GM12878 (cell line): Measurements from ENCODE around the gene CA11. TPM values are rescaled to one million over a fixed set of nuclear protein-coding genes. Genes with fewer than 3 reads are reported as not detected.

Experiments
- CBX5 ChIP-seq: sonication (generic); IDR thresholded peaks from 2 replicates; pipeline ENCODE4 v1.6.1; 2016; ENCODE audit warnings: low read depth, moderate library complexity, mild to moderate bottlenecking, inconsistent platforms
- CEBPB ChIP-seq, 2 experiments: fragments of 150-350 bp in 1 of 2; IDR thresholded peaks; 2 replicates each; pipeline ENCODE4 v1.6.1; 2012 to 2014; ENCODE audit warnings: low read depth in 2 of 2, low read length in 2 of 2, borderline replicate concordance in 1 of 2, inconsistent platforms in 1 of 2
- EP300 ChIP-seq, 2 experiments: fragments of 150-350 bp in 1 of 2; IDR thresholded peaks; 2 replicates each; pipeline ENCODE4 v1.6.1; 2011 to 2012; ENCODE audit warnings: low read depth in 2 of 2, low read length in 2 of 2, borderline replicate concordance in 1 of 2, improper control_type of control experiment in 1 of 2, inconsistent platforms in 1 of 2; ENCODE audit not compliant: control insufficient read depth in 1 of 2
- JUND ChIP-seq: IDR thresholded peaks from 2 replicates; pipeline ENCODE4 v1.6.1; 2012; ENCODE audit warnings: low read depth, mild to moderate bottlenecking, low read length, improper control_type of control experiment, moderate library complexity
- KLF5 ChIP-seq: fragments of 450-650 bp; IDR thresholded peaks from 2 replicates; pipeline ENCODE4 v1.6.1; 2014; ENCODE audit warnings: mild to moderate bottlenecking; ENCODE audit not compliant: partially characterized antibody
- PAX5 ChIP-seq: IDR thresholded peaks from 2 replicates; pipeline ENCODE4 v1.6.1; 2011; ENCODE audit warnings: low read depth, low read length, borderline replicate concordance
- POU2F2 ChIP-seq: IDR thresholded peaks from 3 replicates; pipeline ENCODE4 v1.6.1; 2011; ENCODE audit warnings: low read depth, mild to moderate bottlenecking, low read length, borderline replicate concordance
- RELA ChIP-seq: fragments of 450-650 bp; IDR thresholded peaks from 2 replicates; pipeline ENCODE4 v1.8.0; 2014; ENCODE audit warnings: borderline replicate concordance; ENCODE audit not compliant: partially characterized antibody
- SMARCA5 ChIP-seq: fragments of 450-650 bp; IDR thresholded peaks from 2 replicates; pipeline ENCODE4 v1.6.1; 2017; ENCODE audit warnings: mild to moderate bottlenecking
- SPI1 ChIP-seq: IDR thresholded peaks from 2 replicates; pipeline ENCODE4 v1.6.1; 2011; ENCODE audit warnings: low read depth, mild to moderate bottlenecking, low read length, moderate library complexity, borderline replicate concordance; ENCODE audit not compliant: insufficient read depth
- SRF ChIP-seq, 2 experiments: IDR thresholded peaks; 2 replicates each; pipeline ENCODE4 v1.6.1; 2011; ENCODE audit warnings: low read depth in 2 of 2, low read length in 2 of 2, mild to moderate bottlenecking in 1 of 2, moderate library complexity in 1 of 2
- SUZ12 ChIP-seq: fragments of 200-600 bp; sonication (generic); IDR thresholded peaks from one replicate; pipeline ENCODE4 v1.6.1; 2018; ENCODE audit warnings: antibody characterized with exemption, mild to moderate bottlenecking; ENCODE audit not compliant: unreplicated experiment
- TAF1 ChIP-seq: IDR thresholded peaks from 2 replicates; pipeline ENCODE4 v1.6.1; 2011; ENCODE audit warnings: mild to moderate bottlenecking, low read depth, low read length, borderline replicate concordance
- ZNF207 ChIP-seq: fragments of 450-650 bp; IDR thresholded peaks from 2 replicates; pipeline ENCODE4 v1.6.1; 2014; ENCODE audit warnings: antibody characterized with exemption, mild to moderate bottlenecking, borderline replicate concordance
- polyA plus RNA-seq, 11 experiments: library from polyadenylated mRNA; depleted of rRNA in 4 of 11; unstranded in 6 of 11; stranded (reverse) in 5 of 11; fragments of >200 nt; fragmentation: Nextera tagmentation in 4 of 11; fragmentation: Illumina TruSeq in 1 of 11; extraction: Ambion mirVana in 4 of 11; extraction: Trizol in 1 of 11; gene quantifications; 1 replicate in 1 of 11; 2 replicates in 10 of 11; pipeline versions ENCODE4 v1.2.1 to v1.2.3, GENCODE V29; 2011 to 2016; ENCODE audit warnings: inconsistent platforms in 2 of 11, missing spikeins in 2 of 11, low read depth in 1 of 11
- total RNA-seq, 4 experiments: library from RNA; depleted of rRNA in 3 of 4; stranded (reverse); fragments of >200 nt in 3 of 4; fragmentation: Illumina TruSeq in 1 of 4; extraction: Trizol in 1 of 4; gene quantifications; 2 replicates each; pipeline versions ENCODE4 v1.2.1 to v1.2.3, GENCODE V29; 2013 to 2021
- TF ChIP-seq, protein P1 (sequence below): fragments of 150-350 bp; IDR thresholded peaks from 2 replicates; pipeline ENCODE4 v1.6.1; 2016; ENCODE audit warnings: low read depth, low read length
- TF ChIP-seq, protein P2 (sequence below): IDR thresholded peaks from 2 replicates; pipeline ENCODE4 v1.6.1; 2012; ENCODE audit warnings: low read depth, low read length, improper control_type of control experiment
- TF ChIP-seq, protein P3 (sequence below): fragments of 450-650 bp; IDR thresholded peaks from 2 replicates; pipeline ENCODE4 v1.6.1; 2017; ENCODE audit warnings: mild to moderate bottlenecking, low read depth, inconsistent platforms; ENCODE audit not compliant: poor library complexity, severe bottlenecking

CA11 gene
- total and polyA plus RNA-seq, 10 of the 15 experiments (the other 5 are each of a cell fraction or from before 2014, with no cell fraction given), result 1.7 to 7.5 (median 2.4) TPM

DNA sequence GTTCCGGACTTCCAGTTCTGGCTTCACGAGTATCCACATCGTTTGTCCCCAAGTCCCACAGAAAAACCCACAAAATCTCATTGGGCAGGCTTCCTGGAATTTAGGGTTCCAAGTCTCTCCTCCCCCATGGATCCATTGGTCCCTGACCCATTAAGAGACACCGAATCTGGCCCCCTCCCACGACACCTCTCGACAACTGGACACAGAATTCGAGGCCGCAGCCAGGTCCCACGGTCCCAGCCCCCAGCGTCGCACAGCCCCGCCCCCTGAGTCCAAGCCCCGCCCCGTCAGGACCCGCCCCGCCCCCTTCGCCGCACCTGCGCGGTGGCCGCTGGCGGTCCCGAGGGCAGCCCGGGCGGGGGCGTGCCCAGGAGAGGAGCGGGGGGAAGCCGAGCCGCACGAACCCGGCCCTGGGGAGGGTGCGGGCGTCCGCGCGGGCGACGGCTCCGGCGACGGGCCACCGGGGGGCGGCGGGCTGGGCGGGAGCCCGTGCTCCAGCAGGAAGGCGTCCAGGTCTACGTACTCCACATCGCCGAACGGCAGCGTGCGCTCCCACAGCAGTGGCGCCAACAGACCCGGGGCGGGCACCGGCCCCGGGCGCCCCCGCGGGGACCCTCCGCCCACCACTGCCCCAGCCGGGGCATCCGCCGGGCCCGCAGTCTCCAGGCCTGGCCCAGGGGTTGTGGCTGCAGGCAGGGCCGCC, 10.6 kb downstream of the CA11 start (continued):
- TF ChIP-seq, protein P1, sequence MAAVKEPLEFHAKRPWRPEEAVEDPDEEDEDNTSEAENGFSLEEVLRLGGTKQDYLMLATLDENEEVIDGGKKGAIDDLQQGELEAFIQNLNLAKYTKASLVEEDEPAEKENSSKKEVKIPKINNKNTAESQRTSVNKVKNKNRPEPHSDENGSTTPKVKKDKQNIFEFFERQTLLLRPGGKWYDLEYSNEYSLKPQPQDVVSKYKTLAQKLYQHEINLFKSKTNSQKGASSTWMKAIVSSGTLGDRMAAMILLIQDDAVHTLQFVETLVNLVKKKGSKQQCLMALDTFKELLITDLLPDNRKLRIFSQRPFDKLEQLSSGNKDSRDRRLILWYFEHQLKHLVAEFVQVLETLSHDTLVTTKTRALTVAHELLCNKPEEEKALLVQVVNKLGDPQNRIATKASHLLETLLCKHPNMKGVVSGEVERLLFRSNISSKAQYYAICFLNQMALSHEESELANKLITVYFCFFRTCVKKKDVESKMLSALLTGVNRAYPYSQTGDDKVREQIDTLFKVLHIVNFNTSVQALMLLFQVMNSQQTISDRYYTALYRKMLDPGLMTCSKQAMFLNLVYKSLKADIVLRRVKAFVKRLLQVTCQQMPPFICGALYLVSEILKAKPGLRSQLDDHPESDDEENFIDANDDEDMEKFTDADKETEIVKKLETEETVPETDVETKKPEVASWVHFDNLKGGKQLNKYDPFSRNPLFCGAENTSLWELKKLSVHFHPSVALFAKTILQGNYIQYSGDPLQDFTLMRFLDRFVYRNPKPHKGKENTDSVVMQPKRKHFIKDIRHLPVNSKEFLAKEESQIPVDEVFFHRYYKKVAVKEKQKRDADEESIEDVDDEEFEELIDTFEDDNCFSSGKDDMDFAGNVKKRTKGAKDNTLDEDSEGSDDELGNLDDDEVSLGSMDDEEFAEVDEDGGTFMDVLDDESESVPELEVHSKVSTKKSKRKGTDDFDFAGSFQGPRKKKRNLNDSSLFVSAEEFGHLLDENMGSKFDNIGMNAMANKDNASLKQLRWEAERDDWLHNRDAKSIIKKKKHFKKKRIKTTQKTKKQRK, result no peak
- TF ChIP-seq POU2F2 (no peak), EP300 (IDR thresholded peaks at IDR 0.05; ENCODE audit: borderline replicate concordance in 1 of 2, control insufficient read depth in 1 of 2, low read depth in 2 of 2, low read length in 2 of 2) (no peak), TAF1 (no peak), SMARCA5 (peak; percentile 51; the same call in 1 of the 2 replicates), JUND (no peak), SPI1 (no peak), ZNF207 (0 out of 2 replicates have a peak, but pooled peaks have one; percentile 54), PAX5 (no peak), SUZ12 (no peak), SRF (IDR thresholded peaks at IDR 0.05; ENCODE audit: low read depth in 2 of 2, low read length in 2 of 2) (no peak), RELA (no peak), CBX5 (no peak), KLF5 (no peak), CEBPB (IDR thresholded peaks at IDR 0.05; ENCODE audit: borderline replicate concordance in 1 of 2, low read depth in 2 of 2, low read length in 2 of 2) (no peak)
- TF ChIP-seq, protein P2, sequence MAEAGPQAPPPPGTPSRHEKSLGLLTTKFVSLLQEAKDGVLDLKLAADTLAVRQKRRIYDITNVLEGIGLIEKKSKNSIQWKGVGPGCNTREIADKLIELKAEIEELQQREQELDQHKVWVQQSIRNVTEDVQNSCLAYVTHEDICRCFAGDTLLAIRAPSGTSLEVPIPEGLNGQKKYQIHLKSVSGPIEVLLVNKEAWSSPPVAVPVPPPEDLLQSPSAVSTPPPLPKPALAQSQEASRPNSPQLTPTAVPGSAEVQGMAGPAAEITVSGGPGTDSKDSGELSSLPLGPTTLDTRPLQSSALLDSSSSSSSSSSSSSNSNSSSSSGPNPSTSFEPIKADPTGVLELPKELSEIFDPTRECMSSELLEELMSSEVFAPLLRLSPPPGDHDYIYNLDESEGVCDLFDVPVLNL, result no peak
- TF ChIP-seq, protein P3, sequence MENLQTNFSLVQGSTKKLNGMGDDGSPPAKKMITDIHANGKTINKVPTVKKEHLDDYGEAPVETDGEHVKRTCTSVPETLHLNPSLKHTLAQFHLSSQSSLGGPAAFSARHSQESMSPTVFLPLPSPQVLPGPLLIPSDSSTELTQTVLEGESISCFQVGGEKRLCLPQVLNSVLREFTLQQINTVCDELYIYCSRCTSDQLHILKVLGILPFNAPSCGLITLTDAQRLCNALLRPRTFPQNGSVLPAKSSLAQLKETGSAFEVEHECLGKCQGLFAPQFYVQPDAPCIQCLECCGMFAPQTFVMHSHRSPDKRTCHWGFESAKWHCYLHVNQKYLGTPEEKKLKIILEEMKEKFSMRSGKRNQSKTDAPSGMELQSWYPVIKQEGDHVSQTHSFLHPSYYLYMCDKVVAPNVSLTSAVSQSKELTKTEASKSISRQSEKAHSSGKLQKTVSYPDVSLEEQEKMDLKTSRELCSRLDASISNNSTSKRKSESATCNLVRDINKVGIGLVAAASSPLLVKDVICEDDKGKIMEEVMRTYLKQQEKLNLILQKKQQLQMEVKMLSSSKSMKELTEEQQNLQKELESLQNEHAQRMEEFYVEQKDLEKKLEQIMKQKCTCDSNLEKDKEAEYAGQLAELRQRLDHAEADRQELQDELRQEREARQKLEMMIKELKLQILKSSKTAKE, result no peak
- TF ChIP-seq, all 136 proteins: peak for 20
